ENCODE data around the gene CACNB2.

- TF ChIP-seq CTCF (IDR thresholded peaks at IDR 0.05) = no peak
- no peak for TF ChIP-seq POLR2AphosphoS5 (IDR thresholded peaks at IDR 0.05; ENCODE audit: low read depth, low read length)
- TF ChIP-seq TCF7L2 (IDR thresholded peaks at IDR 0.05; ENCODE audit: low read depth, low read length) = no peak
Observed at GRCh38 chr10:18231480-18231879, 91.3 kb downstream of the CACNB2 start.

Measured in Panc1 (cell line).